Muscle of back (tissue), 11 donors: ENCODE measurements around the gene FKBP7. TPM values are rescaled to one million over a fixed set of nuclear protein-coding genes. Genes with fewer than 3 reads are reported as not detected.
"Not testable (repeated sequence)": the region's sequence is repeated elsewhere in the genome, so short reads cannot be mapped to it uniquely, and the experiment has no call there.

Source experiments
- DNase-seq, 3 donors: peaks; one replicate each; pipeline versions ENCODE4 v3.0.0 to v3.0.0-alpha.2; 2013
- polyA plus RNA-seq, 10 donors: library from polyadenylated mRNA; unstranded; fragments of 120-200 nt; gene quantifications; one replicate each; pipeline ENCODE4 v1.2.1, GENCODE V29; 2013; ENCODE audit not compliant: insufficient read length in 10 of 10

Gene FKBP7
- polyA plus RNA-seq, 10 donors = 45.9 to 78.8 (median 56.5) TPM

DNA sequence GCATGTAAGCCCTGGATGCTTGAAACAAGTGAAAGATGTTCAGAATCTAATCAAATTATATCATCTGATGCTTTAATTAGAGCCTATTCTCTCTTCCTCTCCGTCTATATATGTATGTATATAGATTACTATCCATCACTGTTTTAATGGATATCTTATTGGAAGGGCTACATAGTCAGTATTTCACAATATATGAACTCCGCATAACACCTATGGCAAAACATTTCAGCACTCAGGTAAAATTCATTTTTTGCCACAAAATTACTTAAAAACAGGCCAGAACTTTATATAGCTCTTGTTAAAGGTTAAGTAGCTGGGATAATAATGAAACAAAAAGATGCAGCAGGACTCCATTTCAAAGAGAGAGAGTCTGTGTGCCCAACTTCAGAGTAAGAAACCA is 26.1 kb downstream of the FKBP7 start:
- DNase-seq = no peak

DNA sequence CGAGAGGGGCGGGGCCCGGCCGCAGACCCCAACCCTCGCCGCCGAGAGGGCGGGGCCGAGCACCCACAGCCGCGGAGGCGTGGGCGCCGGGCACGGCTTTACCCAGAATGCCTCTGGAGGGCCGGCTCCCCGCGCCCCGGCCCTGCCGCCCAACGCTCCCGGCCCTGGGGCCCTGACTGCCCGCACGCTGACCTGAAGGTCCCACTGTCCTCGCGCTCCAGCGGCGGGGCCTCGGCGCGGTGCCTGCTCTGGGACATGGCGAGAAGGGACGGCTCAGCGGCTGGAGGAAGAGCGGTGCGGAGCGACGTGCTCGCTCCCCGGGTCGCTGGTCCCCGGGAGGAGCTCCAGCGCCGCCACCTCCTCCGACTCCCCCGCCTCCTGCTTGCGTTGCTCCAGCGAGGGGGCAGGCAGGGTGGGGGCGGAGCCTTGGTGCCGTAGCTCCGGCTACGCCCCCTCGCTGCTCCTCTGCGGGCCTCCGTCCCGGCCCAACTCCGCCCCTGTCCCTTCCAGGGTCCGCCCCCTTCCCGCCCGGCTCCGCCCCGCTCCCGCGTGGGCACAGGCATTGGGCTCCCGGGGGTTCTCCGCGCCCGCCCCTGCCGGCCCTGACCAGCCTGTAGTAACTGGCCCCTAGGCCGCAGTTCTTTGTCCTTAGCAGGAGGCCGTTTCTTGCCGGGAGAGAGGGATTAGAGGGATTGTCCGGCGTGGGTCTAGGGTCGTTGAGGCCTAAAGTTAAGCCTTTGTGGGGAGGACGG is 27.4 kb downstream of the FKBP7 start, which contains the start of the genes PJVK and PRKRA:
PJVK (plus strand) TSS at position 605 of the 752 bp plus-strand sequence. CDS start 2,032 bp downstream, outside the sequence.
PRKRA (minus strand) TSS at position 402 of the 752 bp plus-strand sequence; CDS start at position 257, 145 bp downstream.
- peak; percentile 98 to 99 (median 99) for DNase-seq

DNA sequence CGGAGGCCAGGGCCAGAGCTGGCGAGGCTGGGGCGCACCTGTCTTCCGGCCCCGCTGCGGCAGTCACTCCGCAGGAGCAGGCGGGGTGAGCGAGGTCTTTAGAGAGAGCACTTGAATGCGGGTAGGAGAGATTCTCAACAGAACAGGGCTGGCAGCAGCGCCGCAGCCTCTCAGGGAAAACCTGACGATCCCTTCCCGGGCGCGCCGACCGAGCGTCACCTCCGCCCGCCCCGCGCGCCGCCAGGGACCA is 28.0 kb downstream of the FKBP7 start:
- peak in 1 of 3 donors; percentile 80 for DNase-seq

DNA sequence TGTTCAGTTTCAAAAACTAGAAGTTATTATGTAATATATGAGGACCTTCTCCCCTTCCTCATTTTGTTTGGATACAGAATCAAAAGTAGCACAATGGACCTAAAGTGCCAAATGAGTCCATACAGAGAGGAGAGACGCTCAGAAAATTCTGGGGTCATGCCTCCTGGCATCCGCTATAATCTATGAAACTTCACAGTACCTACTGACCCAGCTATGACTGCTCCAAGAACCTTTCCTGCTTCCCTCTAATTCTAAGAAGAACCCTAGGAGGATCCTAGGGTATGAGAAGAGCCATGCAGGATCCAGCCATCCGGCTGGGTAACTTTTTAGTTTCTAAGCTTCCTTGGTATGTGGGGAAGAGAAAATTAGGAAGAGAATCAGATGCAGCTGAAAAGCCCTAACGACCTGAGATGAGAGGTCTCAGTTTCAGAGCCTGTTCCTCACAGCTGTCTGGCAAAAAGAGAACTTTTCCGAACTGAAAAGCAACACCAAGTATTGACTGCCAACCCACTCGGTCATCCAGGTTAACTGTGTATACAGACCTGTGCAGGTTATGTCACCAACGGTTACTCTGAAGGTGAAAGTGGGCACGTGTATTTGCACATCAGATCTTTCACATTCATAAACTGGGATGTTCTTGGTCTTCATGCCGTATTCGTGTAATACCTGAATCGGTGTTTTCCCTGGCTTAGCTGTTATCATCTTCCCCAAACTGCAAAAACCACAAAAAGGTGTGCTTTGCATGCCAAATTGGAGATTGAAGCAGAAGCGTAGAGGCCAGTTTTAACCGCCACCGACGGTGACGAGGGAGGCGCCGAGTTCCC is 28.5 kb downstream of the FKBP7 start:
- peak; percentile 26 to 73 (median 42) for DNase-seq

DNA sequence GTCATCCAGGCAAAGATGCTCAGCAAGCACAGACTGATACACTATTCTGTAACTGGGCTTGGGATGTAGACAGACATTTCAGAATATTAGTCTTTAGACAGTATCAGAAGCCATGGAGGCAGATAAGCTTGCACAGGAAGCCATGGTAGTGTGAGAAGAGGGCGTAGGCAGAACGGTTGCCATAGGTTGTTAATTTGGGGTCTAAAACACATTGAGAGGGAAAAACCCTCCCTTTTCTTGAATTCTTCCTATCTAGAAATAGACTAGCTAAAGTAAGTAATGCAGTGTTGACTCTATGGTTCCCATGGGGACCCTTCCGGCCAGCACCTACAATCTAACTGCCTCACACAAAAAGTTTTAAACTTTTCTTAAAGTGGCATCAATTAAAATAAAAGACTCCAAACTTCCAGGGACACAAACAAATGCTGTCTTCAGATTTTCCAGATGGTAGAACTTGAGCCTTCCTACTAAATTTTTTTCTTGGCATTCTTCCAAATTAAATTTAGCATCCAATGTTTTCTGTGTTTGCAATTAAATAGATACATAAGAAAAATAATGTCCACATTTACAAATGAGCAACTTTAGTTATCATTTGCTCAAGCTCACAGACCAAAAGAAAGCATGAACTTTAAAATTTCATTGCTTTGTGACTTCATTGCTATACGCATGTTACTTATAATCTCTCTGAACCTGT is 29.3 kb downstream of the FKBP7 start:
- DNase-seq = peak in 1 of 3 donors; percentile 27

DNA sequence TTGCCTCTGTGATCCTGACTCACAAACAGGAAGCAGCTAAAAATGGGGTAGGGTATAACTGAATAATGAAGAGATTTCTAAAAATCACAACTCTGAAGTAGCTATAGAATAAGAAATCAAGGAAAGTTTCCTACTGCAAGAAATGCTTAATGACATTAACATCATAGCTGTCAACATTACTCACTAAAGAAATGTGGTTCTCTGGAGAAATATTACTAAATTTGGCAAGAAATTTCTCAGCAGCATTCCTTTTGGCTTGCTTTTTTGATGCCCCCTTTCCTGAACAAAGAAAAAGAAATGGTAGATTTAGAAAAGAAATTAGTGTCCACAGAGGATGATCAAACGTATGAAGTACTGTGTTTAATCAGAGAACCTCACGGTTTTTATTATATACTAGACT is 37.0 kb downstream of the FKBP7 start:
- peak in 1 of 3 donors; percentile 12 for DNase-seq

DNA sequence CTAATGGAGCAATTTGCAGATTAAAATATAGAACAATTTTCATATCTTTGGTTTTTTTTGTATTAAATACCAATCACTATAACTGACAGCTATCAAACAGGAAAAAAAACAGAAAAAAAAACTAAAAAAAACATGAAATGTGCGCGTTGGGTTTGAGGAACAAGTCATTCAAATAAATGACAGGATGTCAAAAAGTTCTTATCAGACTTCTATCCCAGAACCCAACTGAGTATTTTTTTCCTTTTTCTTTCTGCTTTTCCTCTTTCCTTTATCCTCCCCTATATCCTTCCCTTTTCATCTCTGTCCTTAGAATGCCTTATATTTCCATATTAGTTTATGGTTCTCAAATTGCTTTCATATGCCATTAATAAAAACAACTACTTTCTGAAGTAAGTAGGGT is 41.7 kb downstream of the FKBP7 start:
- DNase-seq = no peak

DNA sequence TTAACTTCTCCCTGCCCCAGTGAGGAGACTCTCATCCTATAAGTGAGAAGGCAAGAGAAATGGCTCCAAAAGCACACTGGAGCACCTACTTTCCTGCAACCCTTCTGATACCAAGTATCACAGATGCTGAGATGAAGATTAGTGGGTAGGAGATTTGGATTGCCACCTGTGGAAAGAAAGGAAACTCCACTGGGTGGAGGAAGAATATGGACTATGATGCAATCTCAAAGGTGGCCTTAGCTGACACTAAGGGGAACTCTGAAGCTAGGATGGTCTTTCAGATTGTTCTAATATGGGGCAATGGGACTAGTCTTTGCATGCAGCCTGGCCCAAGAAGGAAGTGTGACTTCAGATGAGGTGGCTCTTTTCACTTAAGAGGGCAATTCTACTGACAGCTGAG is 49.1 kb downstream of the FKBP7 start:
- no peak for DNase-seq

DNA sequence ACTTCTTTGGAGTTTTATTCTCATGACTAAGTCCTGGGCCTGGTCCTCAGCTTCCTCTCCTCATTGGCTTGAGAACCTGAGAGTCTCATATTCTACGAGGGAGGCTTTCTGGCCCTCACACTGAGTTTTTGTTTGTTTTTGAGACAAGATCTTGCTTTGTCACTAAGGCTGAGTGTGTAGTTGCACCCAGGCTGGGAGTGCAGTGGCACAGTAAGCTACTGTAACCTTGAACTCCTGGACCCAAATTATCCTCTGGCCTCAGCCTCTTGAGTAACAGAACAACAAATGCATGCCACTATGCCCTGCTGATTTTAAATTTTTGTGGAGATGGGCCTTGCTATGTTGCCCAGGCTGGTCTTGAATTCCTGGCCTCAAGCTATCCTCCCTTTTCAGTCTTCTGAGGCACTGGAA is 50.0 kb downstream of the FKBP7 start:
- DNase-seq = no peak

DNA sequence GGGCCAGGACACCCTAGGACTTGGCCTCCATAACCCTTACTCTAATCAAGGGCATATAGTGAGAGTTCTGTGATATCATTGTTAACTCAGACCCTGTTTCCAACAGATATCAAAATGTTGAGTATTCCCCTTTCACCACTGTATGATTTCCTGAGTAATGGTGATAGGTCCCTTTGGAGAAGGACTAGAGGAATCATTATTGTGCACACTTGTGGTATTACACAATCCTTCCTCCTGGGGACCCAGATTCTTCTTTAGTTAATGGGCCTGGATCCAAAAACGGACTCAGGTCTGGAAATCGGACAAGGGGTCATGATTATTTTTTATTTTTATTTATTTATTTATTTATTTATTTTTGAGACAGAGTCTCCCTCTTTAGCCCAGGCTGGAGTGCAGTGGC is 50.9 kb downstream of the FKBP7 start:
- DNase-seq = no peak

DNA sequence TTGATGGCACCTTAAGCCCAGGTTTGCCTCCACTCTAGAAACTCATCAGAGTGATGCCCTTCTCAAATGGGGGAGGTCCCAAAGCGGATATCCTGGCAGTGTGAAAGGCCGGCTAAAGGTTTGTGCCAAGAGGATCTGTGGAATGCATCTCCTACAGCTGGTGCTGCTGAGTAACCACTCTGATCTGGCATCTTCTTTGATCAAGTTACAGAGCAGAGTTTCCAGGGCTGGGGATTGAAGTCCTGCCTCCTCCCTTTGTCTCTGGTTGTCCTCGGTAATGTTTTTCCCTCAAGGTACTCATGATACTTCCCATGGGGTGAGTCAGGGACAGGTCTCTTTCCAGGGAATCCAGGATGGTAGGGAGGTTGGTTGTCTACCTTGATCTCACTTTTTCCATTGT is 52.0 kb downstream of the FKBP7 start:
- no peak for DNase-seq

DNA sequence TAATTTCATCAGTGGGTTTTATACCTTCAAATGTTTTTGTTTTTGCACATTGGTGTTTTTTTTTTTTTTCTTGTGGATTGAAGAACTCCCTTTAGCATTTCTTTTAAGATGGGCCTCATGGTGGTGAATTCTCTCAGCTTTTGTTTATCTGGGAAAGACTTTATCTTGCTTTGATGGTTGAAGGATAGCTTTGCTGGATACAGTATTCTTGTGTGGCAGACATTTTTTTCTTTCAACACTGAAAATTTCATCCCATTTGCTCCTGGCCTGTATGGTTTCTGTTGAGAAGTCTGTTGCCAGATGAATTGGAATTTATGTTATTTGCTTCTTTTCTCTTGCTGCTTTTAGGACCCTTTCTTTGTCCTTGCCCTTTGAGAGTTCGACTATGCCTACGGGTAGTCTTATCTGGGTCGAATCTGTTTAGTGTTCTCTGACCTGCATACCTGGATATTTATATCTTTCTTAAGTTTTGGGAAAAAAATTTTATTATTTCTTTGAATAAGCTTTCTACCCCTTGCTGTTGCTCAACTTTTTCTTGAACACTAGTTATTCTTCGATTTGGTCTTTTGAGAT is 53.1 kb downstream of the FKBP7 start:
- DNase-seq = no peak

DNA sequence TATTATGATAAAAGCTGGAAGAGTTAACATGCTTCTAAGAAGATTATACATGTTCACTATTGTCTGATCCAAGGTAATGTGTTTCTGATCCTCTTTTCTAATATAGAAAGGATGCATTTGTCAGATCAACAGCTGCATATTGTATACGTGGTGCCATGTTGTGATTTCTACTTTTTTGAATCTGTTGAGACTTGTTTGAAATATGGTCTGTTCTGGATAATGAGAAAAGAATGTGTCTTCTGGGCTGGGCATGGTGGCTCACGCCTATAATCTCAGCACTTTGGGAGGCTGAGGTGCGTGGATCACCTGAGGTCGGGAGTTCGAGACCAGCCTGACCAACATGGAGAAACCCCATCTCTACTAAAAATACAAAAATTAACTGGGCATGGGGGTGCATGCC is 54.7 kb downstream of the FKBP7 start:
- not testable (repeated sequence) for DNase-seq

DNA sequence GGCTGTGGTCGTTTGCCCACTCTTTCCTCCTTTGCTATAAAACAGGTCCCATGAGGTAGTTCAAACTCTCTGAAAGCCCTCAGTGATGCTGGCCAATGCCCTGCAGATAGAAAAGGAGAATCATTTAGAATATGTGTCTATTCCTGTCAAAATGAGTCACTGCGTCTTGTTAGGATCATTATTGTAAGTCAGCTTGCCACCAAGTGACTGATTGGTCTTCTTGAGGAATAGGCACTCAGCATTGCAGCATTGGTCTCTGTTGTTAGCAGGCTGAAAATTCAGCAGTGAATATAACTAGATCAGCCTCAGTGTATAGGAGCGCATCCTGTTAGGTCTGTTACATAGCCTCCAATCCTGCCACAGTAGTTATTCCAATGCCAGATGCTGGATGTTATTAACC is 56.3 kb downstream of the FKBP7 start:
- DNase-seq = no peak

DNA sequence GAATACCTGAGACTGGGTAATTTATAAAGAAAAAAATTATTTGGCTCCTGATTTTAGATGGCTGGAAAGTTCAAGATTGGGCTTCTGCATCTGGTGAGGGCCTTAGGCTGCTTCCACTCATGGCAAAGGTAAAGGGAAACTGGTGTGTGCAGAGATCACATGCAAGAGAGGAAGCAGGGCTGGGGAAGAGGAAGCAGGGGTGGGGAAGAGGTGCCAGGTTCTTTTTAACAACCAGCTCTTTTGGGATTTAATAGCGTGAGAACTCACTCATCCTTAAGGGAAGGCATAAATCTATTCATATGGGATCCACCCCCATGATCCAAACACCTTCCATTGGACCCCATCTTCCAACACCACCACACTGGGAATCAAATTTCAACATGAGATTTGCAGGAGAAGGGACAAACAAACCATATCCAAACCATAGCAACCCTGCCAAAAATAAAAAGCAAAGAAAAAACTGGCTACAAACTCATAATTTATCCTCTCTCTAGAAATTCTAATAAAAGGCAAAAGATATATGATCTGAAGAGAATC is 57.9 kb downstream of the FKBP7 start:
- DNase-seq = no peak

DNA sequence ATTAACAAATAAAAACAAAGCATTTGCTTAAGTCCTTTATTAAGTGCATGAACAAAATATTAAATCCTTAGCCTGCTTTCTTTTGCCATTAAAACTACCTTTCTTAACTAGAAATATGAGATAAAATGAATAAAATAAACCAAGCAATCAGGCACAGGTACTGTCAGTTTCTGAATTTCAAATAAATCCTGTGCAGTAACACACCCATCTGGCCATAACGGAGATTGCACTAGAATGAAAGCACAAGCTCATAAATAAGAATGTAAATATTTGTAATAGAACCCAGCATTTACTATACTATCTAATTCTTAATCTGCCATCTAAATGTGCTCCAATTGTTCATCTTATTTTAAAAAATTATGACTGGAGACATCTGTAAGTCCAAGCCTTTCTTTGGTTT is 59.3 kb downstream of the FKBP7 start:
- DNase-seq = no peak

DNA sequence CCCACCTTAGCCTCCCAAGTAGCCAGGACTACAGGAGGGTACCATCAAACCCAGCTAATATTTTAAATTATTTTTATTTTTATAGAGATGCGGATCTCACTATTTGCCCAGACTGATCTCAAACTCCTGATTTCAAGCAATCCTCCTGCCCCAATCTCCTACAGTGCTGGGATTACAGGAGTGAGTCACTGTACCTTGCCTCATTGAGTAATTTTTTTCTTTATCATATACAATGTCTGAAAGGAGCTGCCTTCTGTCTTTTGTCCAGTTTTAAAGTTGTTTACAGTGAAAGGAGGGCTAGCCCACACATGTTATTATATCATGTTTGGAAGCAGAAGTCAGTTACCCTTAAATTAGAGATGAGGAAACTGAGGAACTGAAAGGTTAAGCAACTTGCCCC is 60.0 kb downstream of the FKBP7 start:
- DNase-seq = no peak

DNA sequence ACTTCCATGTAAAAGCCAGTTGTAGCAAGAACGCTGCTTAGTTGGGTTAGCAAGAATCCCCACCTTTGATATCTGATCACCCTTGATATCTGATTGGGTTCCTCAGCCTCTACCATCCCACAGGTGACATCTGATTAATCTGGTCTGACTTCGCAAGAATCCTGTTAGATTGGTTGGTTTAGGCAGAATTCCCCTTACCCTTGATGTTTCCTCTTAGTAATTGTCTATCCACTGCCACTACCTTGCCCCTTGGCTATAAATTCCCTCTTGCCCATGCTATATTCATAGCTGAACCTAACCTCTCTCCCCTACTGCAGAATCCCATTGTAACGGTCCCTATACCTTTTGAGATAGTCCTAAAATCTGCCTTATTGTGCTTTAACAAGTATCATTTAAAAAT is 60.5 kb downstream of the FKBP7 start:
- DNase-seq = no peak

DNA sequence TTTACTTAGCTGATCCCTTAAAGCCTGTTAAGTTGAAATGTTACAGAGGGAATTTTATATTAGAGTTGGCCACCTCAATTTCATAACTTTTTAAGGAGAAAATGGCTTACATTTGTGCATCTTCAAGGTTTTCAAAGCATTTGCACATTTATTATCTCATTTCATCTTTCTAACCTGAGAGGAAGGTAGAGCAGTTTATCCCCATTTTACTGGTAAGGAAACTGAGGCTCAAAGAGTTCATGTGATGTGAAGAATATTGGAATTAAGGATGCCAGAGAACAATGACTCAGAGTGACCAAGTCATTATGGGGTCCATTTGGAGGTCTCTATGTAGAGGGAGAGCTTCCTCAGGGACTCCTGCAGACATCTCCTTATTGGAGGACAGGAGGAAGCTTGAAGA is 62.4 kb downstream of the FKBP7 start:
- no peak for DNase-seq

DNA sequence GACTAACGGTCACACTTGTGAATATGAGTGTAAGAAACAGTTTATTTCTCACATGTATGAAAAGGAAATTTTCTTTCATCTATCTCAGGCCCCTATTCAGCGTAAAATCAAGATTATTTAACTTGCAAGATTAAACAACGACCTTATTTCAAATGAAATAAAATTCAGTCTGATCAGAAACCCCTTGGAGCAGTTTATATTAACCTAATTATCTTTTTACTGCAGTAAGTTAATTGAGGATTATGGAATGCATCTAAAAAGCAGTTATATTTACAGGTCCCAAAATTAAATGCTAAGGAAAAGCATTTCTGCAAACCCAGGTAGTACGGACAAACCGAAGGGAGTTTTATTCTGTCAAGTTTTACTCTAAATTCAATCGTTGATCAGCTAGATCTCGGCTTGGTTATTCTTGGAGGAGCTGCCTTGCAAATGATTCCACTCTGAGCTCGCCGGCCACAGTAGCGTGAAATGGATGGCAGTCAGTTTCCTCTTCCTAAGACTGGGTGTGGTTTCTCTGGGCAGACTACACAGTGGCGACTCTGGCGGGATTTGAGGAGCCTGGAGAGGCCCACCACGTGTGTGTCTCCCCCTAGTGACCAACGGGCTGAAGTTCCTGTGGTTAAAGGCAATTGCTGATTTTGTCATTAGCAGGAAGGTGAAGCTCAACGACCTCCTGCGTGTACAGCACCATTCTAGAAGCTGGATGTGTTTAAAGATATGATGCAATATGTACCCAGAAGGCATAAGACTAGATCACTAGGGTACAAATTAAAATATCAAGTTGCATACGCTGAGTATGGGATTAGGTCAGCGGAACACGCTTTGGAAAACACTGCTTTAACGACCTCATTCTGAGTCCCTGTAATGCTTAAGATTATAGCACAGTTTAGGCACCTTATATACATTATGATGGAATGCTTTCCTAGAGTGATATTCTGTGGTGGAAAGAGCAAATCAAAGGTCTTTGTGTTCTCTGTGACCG is 63.8 kb downstream of the FKBP7 start:
- DNase-seq = peak; percentile 92 to 95 (median 93)
